ENCODE results near the gene C17orf107. TPM values are rescaled to one million over a fixed set of nuclear protein-coding genes. Genes with fewer than 3 reads are reported as not detected.

Gene C17orf107
- total and polyA plus RNA-seq, 2 of the 13 experiments (the other 11 are each of a cell fraction or from before 2014, with no cell fraction given): 0.20 to 0.59 TPM

- no peak for TF ChIP-seq CEBPZ (IDR thresholded peaks at IDR 0.05; ENCODE audit: low read length)
- no peak for TF ChIP-seq ZNF580 (CRISPR knock-in tag; IDR thresholded peaks at IDR 0.05; ENCODE audit: borderline replicate concordance, low read depth)
- TF ChIP-seq SIN3A (IDR thresholded peaks at IDR 0.05; ENCODE audit: borderline replicate concordance, low read depth, low read length): no peak
- TF ChIP-seq NR2F6 (IDR thresholded peaks at IDR 0.05): no peak
- TF ChIP-seq NR2F6 (CRISPR knock-in tag; IDR thresholded peaks at IDR 0.05): no peak; the same call in 1 of the 2 replicates
- 0 out of 2 replicates have a peak, but pooled peaks have one; percentile 12 for TF ChIP-seq MAX (IDR thresholded peaks at IDR 0.05)
- no peak for TF ChIP-seq ELK4 (CRISPR knock-in tag; IDR thresholded peaks at IDR 0.05; ENCODE audit: borderline replicate concordance)
- no peak for TF ChIP-seq GZF1 (CRISPR knock-in tag; IDR thresholded peaks at IDR 0.05)
- no peak for TF ChIP-seq ZBTB1 (CRISPR knock-in tag; IDR thresholded peaks at IDR 0.05; ENCODE audit: borderline replicate concordance)
- no peak for TF ChIP-seq KLF16 (CRISPR knock-in tag; IDR thresholded peaks at IDR 0.05)
- TF ChIP-seq, protein P1, sequence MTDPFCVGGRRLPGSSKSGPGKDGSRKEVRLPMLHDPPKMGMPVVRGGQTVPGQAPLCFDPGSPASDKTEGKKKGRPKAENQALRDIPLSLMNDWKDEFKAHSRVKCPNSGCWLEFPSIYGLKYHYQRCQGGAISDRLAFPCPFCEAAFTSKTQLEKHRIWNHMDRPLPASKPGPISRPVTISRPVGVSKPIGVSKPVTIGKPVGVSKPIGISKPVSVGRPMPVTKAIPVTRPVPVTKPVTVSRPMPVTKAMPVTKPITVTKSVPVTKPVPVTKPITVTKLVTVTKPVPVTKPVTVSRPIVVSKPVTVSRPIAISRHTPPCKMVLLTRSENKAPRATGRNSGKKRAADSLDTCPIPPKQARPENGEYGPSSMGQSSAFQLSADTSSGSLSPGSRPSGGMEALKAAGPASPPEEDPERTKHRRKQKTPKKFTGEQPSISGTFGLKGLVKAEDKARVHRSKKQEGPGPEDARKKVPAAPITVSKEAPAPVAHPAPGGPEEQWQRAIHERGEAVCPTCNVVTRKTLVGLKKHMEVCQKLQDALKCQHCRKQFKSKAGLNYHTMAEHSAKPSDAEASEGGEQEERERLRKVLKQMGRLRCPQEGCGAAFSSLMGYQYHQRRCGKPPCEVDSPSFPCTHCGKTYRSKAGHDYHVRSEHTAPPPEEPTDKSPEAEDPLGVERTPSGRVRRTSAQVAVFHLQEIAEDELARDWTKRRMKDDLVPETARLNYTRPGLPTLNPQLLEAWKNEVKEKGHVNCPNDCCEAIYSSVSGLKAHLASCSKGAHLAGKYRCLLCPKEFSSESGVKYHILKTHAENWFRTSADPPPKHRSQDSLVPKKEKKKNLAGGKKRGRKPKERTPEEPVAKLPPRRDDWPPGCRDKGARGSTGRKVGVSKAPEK (CRISPR knock-in tag; IDR thresholded peaks at IDR 0.05; ENCODE audit: borderline replicate concordance): no peak
- TF ChIP-seq ZNF629 (CRISPR knock-in tag; conservative IDR thresholded peaks at IDR 0.05): no peak
- no peak for TF ChIP-seq ZNF136 (CRISPR knock-in tag; IDR thresholded peaks at IDR 0.05; ENCODE audit: low read depth)
- no peak for TF ChIP-seq NFRKB (IDR thresholded peaks at IDR 0.05)
- TF ChIP-seq, protein P2, sequence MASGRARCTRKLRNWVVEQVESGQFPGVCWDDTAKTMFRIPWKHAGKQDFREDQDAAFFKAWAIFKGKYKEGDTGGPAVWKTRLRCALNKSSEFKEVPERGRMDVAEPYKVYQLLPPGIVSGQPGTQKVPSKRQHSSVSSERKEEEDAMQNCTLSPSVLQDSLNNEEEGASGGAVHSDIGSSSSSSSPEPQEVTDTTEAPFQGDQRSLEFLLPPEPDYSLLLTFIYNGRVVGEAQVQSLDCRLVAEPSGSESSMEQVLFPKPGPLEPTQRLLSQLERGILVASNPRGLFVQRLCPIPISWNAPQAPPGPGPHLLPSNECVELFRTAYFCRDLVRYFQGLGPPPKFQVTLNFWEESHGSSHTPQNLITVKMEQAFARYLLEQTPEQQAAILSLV (CRISPR knock-in tag; IDR thresholded peaks at IDR 0.05; ENCODE audit: borderline replicate concordance): no peak
- TF ChIP-seq ZNF232 (CRISPR knock-in tag; IDR thresholded peaks at IDR 0.05; ENCODE audit: borderline replicate concordance): no peak
- TF ChIP-seq NCOR1 (IDR thresholded peaks at IDR 0.05; ENCODE audit: borderline replicate concordance, low read length): no peak
- peak; percentile 57; the same call in 1 of the 2 replicates for TF ChIP-seq BORCS8-MEF2B (CRISPR knock-in tag; IDR thresholded peaks at IDR 0.05)
- no peak for TF ChIP-seq HOXA5 (CRISPR knock-in tag; IDR thresholded peaks at IDR 0.05)
- TF ChIP-seq, protein P3, sequence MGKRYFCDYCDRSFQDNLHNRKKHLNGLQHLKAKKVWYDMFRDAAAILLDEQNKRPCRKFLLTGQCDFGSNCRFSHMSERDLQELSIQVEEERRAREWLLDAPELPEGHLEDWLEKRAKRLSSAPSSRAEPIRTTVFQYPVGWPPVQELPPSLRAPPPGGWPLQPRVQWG (CRISPR knock-in tag; IDR thresholded peaks at IDR 0.05; ENCODE audit: borderline replicate concordance, low read depth): no peak
Observed at GRCh38 chr17:4934173-4934979, 35.0 kb downstream of the C17orf107 start (continued).

All from HepG2 (cell line).